Activated B cell treated with CpG ODN at 0.5 μM for 24 hours (primary cell): ENCODE data around the gene KRTAP10-7. TPM values are rescaled to one million over a fixed set of nuclear protein-coding genes. Genes with fewer than 3 reads are reported as not detected.
"Not testable (repeated sequence)": the region's sequence is repeated elsewhere in the genome, so short reads cannot be mapped to it uniquely, and the experiment has no call there.

Source experiments
- ATAC-seq: fragments of 200-7000 bp; cut with Tn5 transposase; one replicate; pipeline ENCODE4 v1.10.0; 2021; ENCODE audit warnings: low read depth, mild to moderate bottlenecking, moderate library complexity
- CTCF ChIA-PET: fragments of 350-600 bp; sonication (Branson Sonifier 250); formaldehyde crosslinking; loops from one replicate; lab custom pipeline; 2021; ENCODE audit warnings: antibody characterized with exemption; lab: Charles Lee
- POLR2A ChIA-PET: fragments of 350-600 bp; sonication (Branson Sonifier 250); formaldehyde crosslinking; loops from one replicate; lab custom pipeline; 2021; ENCODE audit warnings: antibody characterized with exemption; lab: Charles Lee
- DNase-seq: peaks from one replicate; pipeline ENCODE4 v3.0.0; 2022
- H3K27ac Mint-ChIP-seq: one replicate; pipeline ENCODE4 v1.8.0; 2020; ENCODE audit warnings: mixed read lengths
- H3K27me3 Mint-ChIP-seq: one replicate; pipeline ENCODE4 v1.8.0; 2021; ENCODE audit warnings: mixed read lengths
- H3K36me3 Mint-ChIP-seq: one replicate; pipeline ENCODE4 v1.8.0; 2021; ENCODE audit warnings: low read depth, mixed read lengths
- H3K4me1 Mint-ChIP-seq: one replicate; pipeline ENCODE4 v1.8.0; 2021; ENCODE audit warnings: mixed read lengths
- H3K4me3 Mint-ChIP-seq: one replicate; pipeline ENCODE4 v1.8.0; 2020; ENCODE audit warnings: mild to moderate bottlenecking, mixed read lengths
- H3K9me3 Mint-ChIP-seq: one replicate; pipeline ENCODE4 v1.8.0; 2020; ENCODE audit warnings: mixed read lengths
- CTCF ChIP-seq: fragments of 200-600 bp; IDR thresholded peaks from one replicate; pipeline ENCODE4 v1.8.0; 2022; ENCODE audit warnings: antibody characterized with exemption, mild to moderate bottlenecking
- intact Hi-C: fragments of 100-400 bp; cut with micrococcal nuclease; formaldehyde crosslinking; loops from one replicate; pipeline ENCODE4 v1.15.1; 2024
- total RNA-seq: library from RNA; stranded (reverse); gene quantifications from 2 replicates; pipeline ENCODE4 v1.2.3, GENCODE V29; 2022

The KRTAP10-7 gene
- total RNA-seq, 1 donor from 2014 or later = not detected

GRCh38 chr21:44626673-44627143 is 26.3 kb downstream of the KRTAP10-7 start, which contains the start of gene KRTAP10-9:
KRTAP10-9 (plus strand) TSS chr21:44627093; CDS start chr21:44627172, 79 bp downstream.
- H3K4me1 Mint-ChIP-seq = peaks cover 5% of the 10 kb centered on the region
- ChIA-PET POLR2A (no interaction called here), CTCF (no interaction called here)
- intact Hi-C loops = no loop called here
- H3K9me3 Mint-ChIP-seq = peaks cover 37% of the 10 kb centered on the region
- DNase-seq (no peak), ATAC-seq (no peak)
- no peak for TF ChIP-seq CTCF
- H3K27me3 Mint-ChIP-seq = peaks cover 8% of the 10 kb centered on the region
- H3K4me3 Mint-ChIP-seq = no peak within 1 kb of the TSS
- H3K36me3 Mint-ChIP-seq = no peaks in the 10 kb centered on the region
- no peak within 1 kb of the TSS for H3K27ac Mint-ChIP-seq

GRCh38 chr21:44627181-44627822 is 26.9 kb downstream of the KRTAP10-7 start:
- H3K27me3 Mint-ChIP-seq, CTCF ChIA-PET, H3K36me3 Mint-ChIP-seq, DNase-seq, H3K27ac Mint-ChIP-seq, H3K4me1 Mint-ChIP-seq, POLR2A ChIA-PET, ATAC-seq, intact Hi-C loops, H3K4me3 Mint-ChIP-seq: not testable (repeated sequence)
- H3K9me3 Mint-ChIP-seq = peaks cover 41% of the 10 kb centered on the region

GRCh38 chr21:44627831-44628233 is 27.4 kb downstream of the KRTAP10-7 start:
- CTCF ChIA-PET, H3K27ac Mint-ChIP-seq, H3K27me3 Mint-ChIP-seq, ATAC-seq, intact Hi-C loops, H3K4me1 Mint-ChIP-seq, H3K36me3 Mint-ChIP-seq, DNase-seq, POLR2A ChIA-PET, H3K4me3 Mint-ChIP-seq: not testable (repeated sequence)
- H3K9me3 Mint-ChIP-seq = peaks cover 37% of the 10 kb centered on the region

GRCh38 chr21:44628707-44629391 is 28.5 kb downstream of the KRTAP10-7 start:
- POLR2A ChIA-PET = no interaction called here
- TF ChIP-seq CTCF = no peak

GRCh38 chr21:44630440-44630839 is 30.0 kb downstream of the KRTAP10-7 start:
- Mint-ChIP-seq H3K27me3 (peaks cover 10% of the 10 kb centered on the region), H3K36me3 (no peaks in the 10 kb centered on the region), H3K4me3 (no peak overlapping the region), H3K9me3 (peaks cover 20% of the 10 kb centered on the region), H3K27ac (no peak overlapping the region), H3K4me1 (peaks cover 5% of the 10 kb centered on the region)
- CTCF ChIA-PET = no interaction called here
- POLR2A ChIA-PET = no interaction called here
- DNase-seq (no peak), ATAC-seq (no peak)
- intact Hi-C loops = no loop called here
- no peak for TF ChIP-seq CTCF

More at GRCh38 chr21:44628707-44629391, 28.5 kb downstream of the KRTAP10-7 start:
- intact Hi-C loops = no loop called here
- Mint-ChIP-seq H3K27ac (no peak overlapping the region), H3K4me1 (peaks cover 5% of the 10 kb centered on the region), H3K4me3 (no peak overlapping the region), H3K9me3 (peaks cover 32% of the 10 kb centered on the region), H3K27me3 (peaks cover 5% of the 10 kb centered on the region), H3K36me3 (no peaks in the 10 kb centered on the region)
- CTCF ChIA-PET = no interaction called here
- ATAC-seq (no peak), DNase-seq (no peak)

GRCh38 chr21:44632067-44632466 is 31.7 kb downstream of the KRTAP10-7 start:
- intact Hi-C loops = no loop called here
- Mint-ChIP-seq H3K27me3 (peaks cover 10% of the 10 kb centered on the region), H3K27ac (no peak overlapping the region), H3K4me3 (no peak overlapping the region), H3K4me1 (peaks cover 5% of the 10 kb centered on the region), H3K9me3 (peaks cover 20% of the 10 kb centered on the region), H3K36me3 (no peaks in the 10 kb centered on the region)
- ChIA-PET CTCF (no interaction called here), POLR2A (no interaction called here)
- ATAC-seq (no peak), DNase-seq (no peak)
- TF ChIP-seq CTCF = no peak
